OCI-LY1 (cell line): ENCODE results near the gene SEC24C.

Experiments
- CTCF ChIP-seq: fragments of 200-600 bp; sonication (generic), shearing (Covaris generic); IDR thresholded peaks from 2 replicates; pipeline ENCODE4 v1.5.1; 2017; ENCODE audit warnings: mild to moderate bottlenecking, antibody characterized with exemption, low read length, moderate library complexity, mixed read lengths
- EZH2 ChIP-seq: fragments of 200-600 bp; sonication (generic), shearing (Covaris generic); IDR thresholded peaks from 2 replicates; pipeline ENCODE4 v1.8.0; 2017; ENCODE audit warnings: borderline replicate concordance, mixed run types, mild to moderate bottlenecking, antibody characterized with exemption, low read length, moderate library complexity, mixed read lengths

- TF ChIP-seq CTCF (no peak), EZH2 (no peak)
Observed at GRCh38 chr10:73807471-73807870, 63.3 kb downstream of the SEC24C start.
